ENCODE data around the gene NR3C2. TPM values are rescaled to one million over a fixed set of nuclear protein-coding genes. Genes with fewer than 3 reads are reported as not detected.

The NR3C2 gene
- total and polyA plus RNA-seq, 4 donors = 2.8 to 43.9 (median 11.5) TPM

DNA sequence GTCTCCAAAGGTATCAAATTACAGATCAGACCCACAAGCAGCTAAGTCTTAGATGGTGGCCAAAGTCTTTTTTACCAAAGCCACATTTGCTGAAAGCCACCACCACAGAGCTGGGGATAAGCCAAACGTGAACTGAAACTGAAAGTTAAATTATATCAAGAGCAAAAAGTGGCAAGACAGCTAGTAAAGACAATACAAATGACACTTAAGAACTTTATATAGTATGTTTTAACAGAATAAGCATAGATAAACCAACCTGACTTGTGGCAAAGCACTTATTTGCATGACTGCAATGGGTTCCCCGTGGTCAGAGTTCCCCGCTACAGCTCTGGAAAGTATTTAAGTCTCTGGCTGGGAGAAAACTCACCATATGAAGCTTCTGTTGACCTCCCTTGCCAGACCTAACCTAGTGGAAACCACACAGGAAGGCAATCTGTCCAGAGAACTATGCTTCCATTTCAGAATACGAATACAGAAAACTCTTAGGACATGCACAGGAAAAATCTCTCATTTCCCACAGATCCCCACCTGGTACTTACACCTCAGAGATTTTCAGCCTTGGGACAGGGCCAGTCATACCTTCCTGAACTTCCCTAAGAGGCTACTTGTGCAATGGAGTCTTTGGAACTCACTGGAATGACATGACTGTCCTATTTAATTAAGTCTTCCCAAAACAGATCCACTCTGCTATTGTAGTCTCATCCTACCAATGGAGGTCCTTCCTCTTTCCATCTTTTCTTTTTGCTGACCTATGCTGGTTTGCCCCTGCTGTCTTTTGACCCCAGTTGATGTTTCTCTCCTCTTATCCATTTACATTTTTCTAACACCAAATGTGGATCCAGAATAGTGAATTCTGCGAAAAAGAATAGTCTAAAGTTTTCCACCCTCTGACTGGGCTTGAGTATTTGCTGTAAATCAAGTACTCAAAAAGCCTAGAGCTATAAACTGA lies 225.1 kb downstream of the NR3C2 start:
- no peak for ATAC-seq (ENCODE audit: insufficient read depth, low FRiP score)
- Histone ChIP-seq H3K9me3 (ENCODE audit: control insufficient read depth in 4 of 4, insufficient read depth in 3 of 4, low read length in 3 of 4) (no peaks in the 10 kb centered on the region), H3K9ac (ENCODE audit: insufficient read depth in 1 of 2, low read length in 2 of 2) (no peak overlapping the region), H3K36me3 (ENCODE audit: control insufficient read depth in 4 of 4, insufficient read depth in 4 of 4, low read length in 4 of 4) (no peaks in the 10 kb centered on the region), H3K4me3 (no peak overlapping the region), H3K27ac (ENCODE audit: low read depth in 1 of 2, low read length in 1 of 2) (peak overlapping the region in 1 of 2 donors; percentile 33), H3K4me1 (ENCODE audit: control insufficient read depth in 5 of 5, insufficient read depth in 5 of 5, low read length in 5 of 5) (peaks cover 0 to 8% (median 3%) of the 10 kb centered on the region in 5 donors), H3K27me3 (ENCODE audit: control insufficient read depth in 3 of 3, insufficient read depth in 3 of 3, low read length in 2 of 3) (no peaks in the 10 kb centered on the region)
- no peak for DNase-seq
- WGBS, 2 donors = 33 to 41% methylated on average over 5 of the region's 5 CpGs
- TF ChIP-seq, protein P1, sequence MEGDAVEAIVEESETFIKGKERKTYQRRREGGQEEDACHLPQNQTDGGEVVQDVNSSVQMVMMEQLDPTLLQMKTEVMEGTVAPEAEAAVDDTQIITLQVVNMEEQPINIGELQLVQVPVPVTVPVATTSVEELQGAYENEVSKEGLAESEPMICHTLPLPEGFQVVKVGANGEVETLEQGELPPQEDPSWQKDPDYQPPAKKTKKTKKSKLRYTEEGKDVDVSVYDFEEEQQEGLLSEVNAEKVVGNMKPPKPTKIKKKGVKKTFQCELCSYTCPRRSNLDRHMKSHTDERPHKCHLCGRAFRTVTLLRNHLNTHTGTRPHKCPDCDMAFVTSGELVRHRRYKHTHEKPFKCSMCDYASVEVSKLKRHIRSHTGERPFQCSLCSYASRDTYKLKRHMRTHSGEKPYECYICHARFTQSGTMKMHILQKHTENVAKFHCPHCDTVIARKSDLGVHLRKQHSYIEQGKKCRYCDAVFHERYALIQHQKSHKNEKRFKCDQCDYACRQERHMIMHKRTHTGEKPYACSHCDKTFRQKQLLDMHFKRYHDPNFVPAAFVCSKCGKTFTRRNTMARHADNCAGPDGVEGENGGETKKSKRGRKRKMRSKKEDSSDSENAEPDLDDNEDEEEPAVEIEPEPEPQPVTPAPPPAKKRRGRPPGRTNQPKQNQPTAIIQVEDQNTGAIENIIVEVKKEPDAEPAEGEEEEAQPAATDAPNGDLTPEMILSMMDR (IDR thresholded peaks at IDR 0.05; ENCODE audit: control extremely low read depth, extremely low read depth) = no peak

DNA sequence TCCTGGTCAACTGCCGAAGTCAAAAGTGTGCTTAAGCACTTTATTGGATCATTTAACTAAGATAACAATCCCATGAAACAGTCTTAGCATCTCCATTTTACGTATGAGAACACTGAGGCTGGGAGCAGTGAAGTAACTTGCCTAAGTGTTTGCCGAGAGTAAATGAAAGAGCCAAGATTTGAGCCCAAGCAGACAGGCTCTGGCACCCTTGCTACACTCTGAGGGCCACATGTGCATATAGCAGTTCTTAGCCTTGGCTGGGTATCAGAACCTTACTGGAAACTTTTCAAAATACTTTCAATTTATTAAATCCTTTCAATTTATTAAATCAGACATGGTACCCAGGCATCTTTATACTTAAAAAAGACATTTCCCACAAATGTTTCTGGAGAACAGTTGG lies 225.9 kb downstream of the NR3C2 start:
- DNase-seq (no peak), ATAC-seq (ENCODE audit: insufficient read depth, low FRiP score) (no peak)
- H3K27me3 ChIP-seq (ENCODE audit: control insufficient read depth in 3 of 3, insufficient read depth in 3 of 3, low read length in 2 of 3) = no peaks in the 10 kb centered on the region
- peaks cover 0 to 8% (median 3%) of the 10 kb centered on the region in 5 donors for H3K4me1 ChIP-seq (ENCODE audit: control insufficient read depth in 5 of 5, insufficient read depth in 5 of 5, low read length in 5 of 5)
- no peaks in the 10 kb centered on the region for H3K36me3 ChIP-seq (ENCODE audit: control insufficient read depth in 4 of 4, insufficient read depth in 4 of 4, low read length in 4 of 4)
- no peak overlapping the region for H3K9ac ChIP-seq (ENCODE audit: insufficient read depth in 1 of 2, low read length in 2 of 2)
- 73 to 76% methylated on average over 3 of the region's 3 CpGs for WGBS, 2 donors
- no peak overlapping the region for H3K4me3 ChIP-seq
- TF ChIP-seq, protein P1 (IDR thresholded peaks at IDR 0.05; ENCODE audit: control extremely low read depth, extremely low read depth) = no peak
- peak overlapping the region in 1 of 2 donors; percentile 40 for H3K27ac ChIP-seq (ENCODE audit: low read depth in 1 of 2, low read length in 1 of 2)
- no peaks in the 10 kb centered on the region for H3K9me3 ChIP-seq (ENCODE audit: control insufficient read depth in 4 of 4, insufficient read depth in 3 of 4, low read length in 3 of 4)

DNA sequence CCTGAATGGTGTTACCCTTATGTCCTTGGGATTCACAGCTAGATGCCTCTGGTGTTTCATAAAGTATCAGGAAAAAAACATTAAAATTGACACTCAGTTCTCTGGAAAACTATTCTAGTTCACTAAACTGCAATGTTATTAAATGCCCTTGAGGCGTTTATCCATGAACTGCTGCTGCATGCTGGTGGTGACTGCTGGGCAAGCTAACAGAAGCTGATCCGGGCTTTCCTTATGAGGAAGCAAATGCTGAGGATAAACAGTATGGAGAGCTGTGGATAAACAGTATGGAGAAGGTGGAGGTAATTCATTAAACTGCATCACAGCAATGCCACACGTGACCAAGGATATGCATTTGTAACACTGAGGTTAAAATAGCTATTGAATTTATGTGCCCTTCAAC lies 227.0 kb downstream of the NR3C2 start:
- ATAC-seq (ENCODE audit: insufficient read depth, low FRiP score) (no peak), DNase-seq (no peak)
- Histone ChIP-seq H3K27ac (ENCODE audit: low read depth in 1 of 2, low read length in 1 of 2) (peak overlapping the region in 1 of 2 donors; percentile 26), H3K4me1 (ENCODE audit: control insufficient read depth in 5 of 5, insufficient read depth in 5 of 5, low read length in 5 of 5) (peaks cover 0 to 14% (median 3%) of the 10 kb centered on the region in 5 donors), H3K9me3 (ENCODE audit: control insufficient read depth in 4 of 4, insufficient read depth in 3 of 4, low read length in 3 of 4) (no peaks in the 10 kb centered on the region), H3K27me3 (ENCODE audit: control insufficient read depth in 3 of 3, insufficient read depth in 3 of 3, low read length in 2 of 3) (no peaks in the 10 kb centered on the region), H3K4me3 (no peak overlapping the region), H3K36me3 (ENCODE audit: control insufficient read depth in 4 of 4, insufficient read depth in 4 of 4, low read length in 4 of 4) (no peaks in the 10 kb centered on the region), H3K9ac (ENCODE audit: insufficient read depth in 1 of 2, low read length in 2 of 2) (no peak overlapping the region)
- TF ChIP-seq, protein P1 (IDR thresholded peaks at IDR 0.05; ENCODE audit: control extremely low read depth, extremely low read depth) = no peak
- WGBS, 2 donors = 50 to 71% methylated on average over 3 of the region's 3 CpGs

All from lung (tissue), 12 donors.